B cell (primary cell): Measurements from ENCODE around the gene ARTN. TPM values are rescaled to one million over a fixed set of nuclear protein-coding genes. Genes with fewer than 3 reads are reported as not detected.

Source experiments
- ATAC-seq: fragments of 200-7000 bp; cut with Tn5 transposase; one replicate; pipeline ENCODE4 v1.10.0; 2021; ENCODE audit warnings: low read depth, mild to moderate bottlenecking, moderate number of reproducible peaks, moderate library complexity
- CTCF ChIA-PET: fragments of 350-600 bp; sonication (Branson Sonifier 250); formaldehyde crosslinking; loops from one replicate; lab custom pipeline; 2021; ENCODE audit warnings: antibody characterized with exemption, inconsistent platforms; lab: Charles Lee
- POLR2A ChIA-PET: fragments of 350-600 bp; sonication (Branson Sonifier 250); formaldehyde crosslinking; loops from one replicate; lab custom pipeline; 2021; ENCODE audit warnings: antibody characterized with exemption; lab: Charles Lee
- DNase-seq: peaks from one replicate; pipeline ENCODE4 v3.0.0; 2013
- H2AFZ ChIP-seq: 2 replicates; pipeline ENCODE4 v1.6.1; 2012; ENCODE audit warnings: mild to moderate bottlenecking, low read depth, low read length; ENCODE audit not compliant: insufficient read depth, poor library complexity, severe bottlenecking
- H3K27ac ChIP-seq, 2 donors: 1 replicate in 1 of 2; 2 replicates in 1 of 2; pipeline ENCODE4 v1.5.1; 2012 to 2013; ENCODE audit warnings: low read length in 2 of 2, mild to moderate bottlenecking in 2 of 2, moderate library complexity in 1 of 2
- H3K27me3 ChIP-seq, 4 experiments: fragments of 200-600 bp in 1 of 4; sonication (generic) in 1 of 4; replicated peaks in 1 of 4; 1 replicate in 2 of 4; 2 replicates in 2 of 4; pipeline versions ENCODE4 v1.6.1 to v1.7.0; 2013 to 2016; ENCODE audit warnings: low read length in 3 of 4, mild to moderate bottlenecking in 2 of 4, mixed read lengths in 1 of 4, moderate library complexity in 1 of 4; ENCODE audit not compliant: insufficient read depth in 4 of 4, control insufficient read depth in 3 of 4; ENCODE audit errors: control extremely low read depth in 1 of 4
- H3K36me3 ChIP-seq, 2 experiments: replicated peaks in 1 of 2; 1 replicate in 1 of 2; 2 replicates in 1 of 2; pipeline versions ENCODE4 v1.6.1 to v1.7.1; 2013; ENCODE audit warnings: low read length in 1 of 2; ENCODE audit not compliant: insufficient read depth in 2 of 2, control insufficient read depth in 1 of 2; ENCODE audit errors: control extremely low read depth in 1 of 2, extremely low read depth in 1 of 2
- H3K4me1 ChIP-seq, 2 donors: fragments of 200-600 bp in 1 of 2; sonication (generic) in 1 of 2; 1 replicate in 1 of 2; 2 replicates in 1 of 2; pipeline versions ENCODE4 v1.5.1 to v1.6.1; 2013 to 2017; ENCODE audit warnings: low read length in 2 of 2; ENCODE audit not compliant: control insufficient read depth in 2 of 2, insufficient read depth in 2 of 2
- H3K4me2 ChIP-seq: replicated peaks from 2 replicates; pipeline ENCODE3; 2012; ENCODE audit warnings: mild to moderate bottlenecking, low read depth, low read length; ENCODE audit not compliant: poor library complexity, severe bottlenecking
- H3K4me3 ChIP-seq, 5 experiments: fragments of 200-600 bp in 1 of 5; sonication (generic) in 1 of 5; 1 replicate in 3 of 5; 2 replicates in 2 of 5; pipeline versions ENCODE4 v1.5.1 to v1.7.0; 2011 to 2016; ENCODE audit warnings: low read length in 4 of 5, mild to moderate bottlenecking in 4 of 5, low read depth in 2 of 5, control low read depth in 1 of 5, moderate library complexity in 1 of 5; ENCODE audit not compliant: insufficient read depth in 1 of 5; ENCODE audit errors: control extremely low read depth in 1 of 5, extremely low read depth in 1 of 5
- H3K79me2 ChIP-seq: fragments of 200-600 bp; sonication (generic); one replicate; pipeline ENCODE4 v1.6.0; 2016; ENCODE audit warnings: low read length; ENCODE audit not compliant: control insufficient read depth, insufficient read depth
- H3K9ac ChIP-seq: fragments of 200-600 bp; sonication (generic); 2 replicates; pipeline ENCODE4 v1.6.1; 2017; ENCODE audit warnings: mild to moderate bottlenecking, low read length, moderate library complexity
- H3K9me3 ChIP-seq, 3 donors: one replicate each; pipeline versions ENCODE4 v1.6.1 to v1.7.1; 2013; ENCODE audit warnings: low read length in 2 of 3; ENCODE audit not compliant: control insufficient read depth in 2 of 3, insufficient read depth in 1 of 3; ENCODE audit errors: control extremely low read depth in 1 of 3
- H4K20me1 ChIP-seq: 2 replicates; pipeline ENCODE4 v1.6.0; 2012; ENCODE audit warnings: mild to moderate bottlenecking, low read length; ENCODE audit not compliant: insufficient read depth, control insufficient read depth, poor library complexity, severe bottlenecking
- H3K27ac Mint-ChIP-seq: one replicate; pipeline ENCODE4 v1.8.0; 2021; ENCODE audit warnings: mixed read lengths
- H3K27me3 Mint-ChIP-seq: one replicate; pipeline ENCODE4 v1.8.0; 2021; ENCODE audit warnings: mixed read lengths
- H3K4me1 Mint-ChIP-seq: one replicate; pipeline ENCODE4 v1.8.0; 2021; ENCODE audit warnings: mixed read lengths
- H3K4me3 Mint-ChIP-seq: one replicate; pipeline ENCODE4 v1.8.0; 2021; ENCODE audit warnings: mixed read lengths
- H3K9me3 Mint-ChIP-seq: one replicate; pipeline ENCODE4 v1.8.0; 2022; ENCODE audit warnings: mixed read lengths; ENCODE audit not compliant: insufficient read depth
- EZH2 ChIP-seq: IDR thresholded peaks from 2 replicates; pipeline ENCODE4 v1.6.1; 2012; ENCODE audit warnings: borderline replicate concordance, low read depth, mild to moderate bottlenecking, moderate library complexity, low read length; ENCODE audit not compliant: insufficient read depth, poor library complexity, severe bottlenecking
- WGBS: methylation state at CpG from one replicate; pipeline ENCODE4 v1.1.5; 2013; ENCODE audit warnings: missing lambda C conversion rate; ENCODE audit not compliant: insufficient coverage; 5-methylcytosine and 5-hydroxymethylcytosine counted together
- intact Hi-C: fragments of 100-400 bp; cut with micrococcal nuclease; formaldehyde crosslinking; loops from one replicate; pipeline ENCODE4 v1.10.0; 2022
- polyA plus RNA-seq: library from polyadenylated mRNA; depleted of rRNA; stranded (reverse); fragments of >200 nt; gene quantifications from 2 replicates; pipeline ENCODE4 v1.2.3, GENCODE V29; 2012
- total RNA-seq, 2 donors: library from RNA; stranded (reverse); fragments of 120-200 nt in 1 of 2; gene quantifications; 1 replicate in 1 of 2; 2 replicates in 1 of 2; pipeline versions ENCODE4 v1.2.3 to v1.2.4, GENCODE V29; 2013 to 2022
- TF ChIP-seq, protein P1 (sequence below): fragments of 200-600 bp; IDR thresholded peaks from one replicate; pipeline ENCODE4 v1.8.0; 2022; ENCODE audit warnings: antibody characterized with exemption, mild to moderate bottlenecking

ARTN gene
- total and polyA plus RNA-seq, 2 donors (not counting 1 experiment from before 2014, with no cell fraction given), result 0.13 to 0.64 TPM

GRCh38 chr1:43982808-43983207, 49.2 kb downstream of the ARTN start:
- DNase-seq, result no peak
- Histone ChIP-seq H3K27ac (no peak overlapping the region), H3K4me3 (no peak overlapping the region), H3K9ac (no peak overlapping the region), H3K79me2 (no peaks in the 10 kb centered on the region), H2AFZ (no peak overlapping the region), H3K27me3 (no peaks in the 10 kb centered on the region), H3K4me2 (no peak overlapping the region), H3K9me3 (no peaks in the 10 kb centered on the region), H4K20me1 (peaks cover 10% of the 10 kb centered on the region), H3K36me3 (peaks cover 0 to 5% of the 10 kb centered on the region in 2 experiments), H3K4me1 (peaks cover 19 to 36% of the 10 kb centered on the region in 2 donors)
- Mint-ChIP-seq H3K27ac (no peak overlapping the region), H3K4me1 (peaks cover 27% of the 10 kb centered on the region), H3K4me3 (no peak overlapping the region), H3K9me3 (no peaks in the 10 kb centered on the region), H3K27me3 (no peaks in the 10 kb centered on the region)
- no peak for ATAC-seq
- POLR2A ChIA-PET, result no interaction called here
- WGBS, result 96% methylated on average over 15 of the region's 15 CpGs
- CTCF ChIA-PET, result no interaction called here
- TF ChIP-seq EZH2, result no peak
- TF ChIP-seq, protein P1, sequence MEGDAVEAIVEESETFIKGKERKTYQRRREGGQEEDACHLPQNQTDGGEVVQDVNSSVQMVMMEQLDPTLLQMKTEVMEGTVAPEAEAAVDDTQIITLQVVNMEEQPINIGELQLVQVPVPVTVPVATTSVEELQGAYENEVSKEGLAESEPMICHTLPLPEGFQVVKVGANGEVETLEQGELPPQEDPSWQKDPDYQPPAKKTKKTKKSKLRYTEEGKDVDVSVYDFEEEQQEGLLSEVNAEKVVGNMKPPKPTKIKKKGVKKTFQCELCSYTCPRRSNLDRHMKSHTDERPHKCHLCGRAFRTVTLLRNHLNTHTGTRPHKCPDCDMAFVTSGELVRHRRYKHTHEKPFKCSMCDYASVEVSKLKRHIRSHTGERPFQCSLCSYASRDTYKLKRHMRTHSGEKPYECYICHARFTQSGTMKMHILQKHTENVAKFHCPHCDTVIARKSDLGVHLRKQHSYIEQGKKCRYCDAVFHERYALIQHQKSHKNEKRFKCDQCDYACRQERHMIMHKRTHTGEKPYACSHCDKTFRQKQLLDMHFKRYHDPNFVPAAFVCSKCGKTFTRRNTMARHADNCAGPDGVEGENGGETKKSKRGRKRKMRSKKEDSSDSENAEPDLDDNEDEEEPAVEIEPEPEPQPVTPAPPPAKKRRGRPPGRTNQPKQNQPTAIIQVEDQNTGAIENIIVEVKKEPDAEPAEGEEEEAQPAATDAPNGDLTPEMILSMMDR, result no peak
- intact Hi-C loops, result no loop called here

DNA sequence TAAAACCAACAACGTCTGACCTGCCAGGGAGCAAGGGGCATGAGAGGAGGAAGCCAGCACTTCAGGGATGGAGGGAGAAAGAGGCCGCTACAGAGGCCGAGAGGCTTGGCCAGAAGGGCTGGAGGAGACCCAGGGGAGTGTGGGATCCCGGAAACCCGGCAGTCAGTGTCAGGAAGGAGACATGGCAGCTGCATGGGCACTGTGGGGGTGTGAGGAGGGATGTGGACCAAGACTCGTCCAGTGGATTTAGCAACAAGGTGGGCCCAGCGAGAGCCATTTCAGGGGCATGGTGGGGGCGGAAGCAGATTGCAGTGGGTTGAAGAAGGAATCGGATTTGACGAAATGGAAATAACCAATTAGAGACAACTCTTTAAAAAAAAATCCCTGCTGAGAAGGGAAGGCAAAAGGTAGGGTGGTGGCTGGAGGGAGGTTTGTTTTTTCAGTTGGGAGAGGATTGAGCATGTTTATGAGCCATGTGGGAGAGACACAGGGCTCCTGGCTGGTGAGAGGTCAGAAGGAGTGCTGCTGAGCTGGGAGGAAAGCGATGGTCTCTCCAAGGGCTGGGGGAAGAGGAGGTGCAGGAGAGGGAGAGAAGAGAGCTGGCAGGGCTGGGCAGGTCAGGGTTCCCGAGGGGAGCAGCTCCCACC, 49.8 kb downstream of the ARTN start:
- Mint-ChIP-seq H3K9me3 (no peaks in the 10 kb centered on the region), H3K4me1 (peaks cover 23% of the 10 kb centered on the region), H3K27ac (no peak overlapping the region), H3K4me3 (no peak overlapping the region), H3K27me3 (no peaks in the 10 kb centered on the region)
- TF ChIP-seq EZH2, result no peak
- TF ChIP-seq, protein P1, result no peak
- H3K9ac ChIP-seq, result no peak overlapping the region
- no peaks in the 10 kb centered on the region for H3K79me2 ChIP-seq
- ChIA-PET POLR2A (no interaction called here), CTCF (no interaction called here)
- 98% methylated on average over 7 of the region's 12 CpGs for WGBS
- H3K4me3 ChIP-seq, result no peak overlapping the region
- H3K36me3 ChIP-seq, result peaks cover 0 to under 1% of the 10 kb centered on the region in 2 experiments
- H4K20me1 ChIP-seq, result peaks cover 4% of the 10 kb centered on the region
- DNase-seq, result no peak
- intact Hi-C loops, result no loop called here
- H2AFZ ChIP-seq, result no peak overlapping the region
- H3K9me3 ChIP-seq, result no peaks in the 10 kb centered on the region
- no peak overlapping the region for H3K27ac ChIP-seq
- no peak overlapping the region for H3K4me2 ChIP-seq
- H3K4me1 ChIP-seq, result peaks cover 18 to 30% of the 10 kb centered on the region in 2 donors
- H3K27me3 ChIP-seq, result no peaks in the 10 kb centered on the region
- ATAC-seq, result no peak
